GM23338 (cell line): ENCODE measurements around the gene NEK11. TPM values are rescaled to one million over a fixed set of nuclear protein-coding genes. Genes with fewer than 3 reads are reported as not detected.

Experiments used
- ATAC-seq: fragments of 200-7000 bp; cut with Tn5 transposase; 3 replicates; pipeline ENCODE4 v1.9.1; 2020
- DNase-seq: peaks from one replicate; pipeline ENCODE4 v3.0.0-alpha.2; 2015; ENCODE audit warnings: low spot score
- H2AFZ ChIP-seq: fragments of 200-600 bp; sonication (generic); 2 replicates; pipeline ENCODE4 v1.8.0; 2016; ENCODE audit warnings: antibody characterized with exemption, mild to moderate bottlenecking, moderate library complexity
- H3F3A ChIP-seq: fragments of 200-600 bp; sonication (generic); replicated peaks from 2 replicates; pipeline ENCODE4 v1.8.0; 2017; ENCODE audit warnings: antibody characterized with exemption, mixed run types, low read depth
- H3K27ac ChIP-seq: fragments of 200-600 bp; sonication (generic); 2 replicates; pipeline ENCODE4 v1.6.1; 2016; ENCODE audit warnings: low read depth
- H3K27me3 ChIP-seq: fragments of 200-600 bp; sonication (generic); 2 replicates; pipeline ENCODE4 v1.8.0; 2016; ENCODE audit warnings: mild to moderate bottlenecking, mixed run types, moderate library complexity; ENCODE audit not compliant: insufficient read depth
- H3K36me3 ChIP-seq: fragments of 200-600 bp; sonication (generic); 2 replicates; pipeline ENCODE4 v1.8.0; 2016; ENCODE audit warnings: mild to moderate bottlenecking; ENCODE audit not compliant: insufficient read depth
- H3K4me1 ChIP-seq: fragments of 200-600 bp; sonication (generic); 2 replicates; pipeline ENCODE4 v1.8.0; 2016; ENCODE audit warnings: mild to moderate bottlenecking, moderate library complexity; ENCODE audit not compliant: insufficient read depth
- H3K4me2 ChIP-seq: fragments of 200-600 bp; sonication (generic); 2 replicates; pipeline ENCODE4 v1.7.1; 2017; ENCODE audit warnings: mixed run types
- H3K4me3 ChIP-seq: fragments of 200-600 bp; sonication (generic); 2 replicates; pipeline ENCODE4 v1.6.1; 2016; ENCODE audit warnings: mixed run types
- H3K79me2 ChIP-seq: fragments of 200-600 bp; sonication (generic); replicated peaks from 2 replicates; pipeline ENCODE4 v1.8.0; 2017; ENCODE audit warnings: mild to moderate bottlenecking; ENCODE audit not compliant: insufficient read depth
- H3K9me2 ChIP-seq: fragments of 200-600 bp; sonication (generic); 2 replicates; pipeline ENCODE4 v1.8.0; 2017; ENCODE audit not compliant: insufficient read depth
- H4K20me1 ChIP-seq: fragments of 200-600 bp; sonication (generic); replicated peaks from 2 replicates; pipeline ENCODE4 v1.8.0; 2017; ENCODE audit warnings: mild to moderate bottlenecking; ENCODE audit not compliant: insufficient read depth
- H3K27ac Mint-ChIP-seq: 2 replicates; pipeline ENCODE4 v1.8.0; 2020; ENCODE audit warnings: inconsistent platforms, mild to moderate bottlenecking, moderate library complexity, mixed read lengths
- H3K27me3 Mint-ChIP-seq: 3 replicates; pipeline ENCODE4 v1.8.0; 2022; ENCODE audit warnings: low read depth, mild to moderate bottlenecking, moderate library complexity, mixed read lengths, inconsistent platforms; ENCODE audit not compliant: insufficient read depth, poor library complexity
- H3K36me3 Mint-ChIP-seq: 3 replicates; pipeline ENCODE4 v1.8.0; 2021; ENCODE audit warnings: low read depth, mild to moderate bottlenecking, inconsistent platforms, moderate library complexity, mixed read lengths
- H3K4me1 Mint-ChIP-seq: 3 replicates; pipeline ENCODE4 v1.8.0; 2020; ENCODE audit warnings: mild to moderate bottlenecking, inconsistent platforms, mixed read lengths
- H3K4me3 Mint-ChIP-seq: 3 replicates; pipeline ENCODE4 v1.8.0; 2021; ENCODE audit warnings: moderate library complexity, mild to moderate bottlenecking, inconsistent platforms, mixed read lengths
- H3K9me3 Mint-ChIP-seq: 3 replicates; pipeline ENCODE4 v1.8.0; 2020; ENCODE audit warnings: moderate library complexity, mild to moderate bottlenecking, inconsistent platforms, mixed read lengths
- JUNB ChIP-seq: IDR thresholded peaks from one replicate; pipeline ENCODE4 v1.6.1; 2016; ENCODE audit warnings: antibody characterized with exemption; ENCODE audit not compliant: unreplicated experiment
- REST ChIP-seq: IDR thresholded peaks from one replicate; pipeline ENCODE4 v1.6.1; 2018; ENCODE audit warnings: antibody characterized with exemption; ENCODE audit not compliant: unreplicated experiment
- ZNF114 ChIP-seq: fragments of 250-450 bp; sonication (Bioruptor Pico); IDR thresholded peaks from 2 replicates; pipeline ENCODE4 v1.5.0; 2020; ENCODE audit warnings: mild to moderate bottlenecking, moderate library complexity
- ZNF462 ChIP-seq: fragments of 250-450 bp; sonication (Bioruptor Pico); IDR thresholded peaks from 2 replicates; pipeline ENCODE4 v1.5.0; 2020; ENCODE audit warnings: mild to moderate bottlenecking, moderate library complexity
- polyA plus RNA-seq: library from polyadenylated mRNA; unstranded; fragments of >200 nt; fragmentation: Nextera tagmentation; extraction: Ambion mirVana; gene quantifications from 2 replicates; pipeline ENCODE4 v1.2.1, GENCODE V29; 2016
- total RNA-seq: library from RNA; depleted of rRNA; stranded (reverse); fragments of >200 nt; shearing (Covaris generic); gene quantifications from 2 replicates; pipeline ENCODE4 v1.2.3, GENCODE V29; 2014

The NEK11 gene
- total and polyA plus RNA-seq, 2 experiments from 2014 or later, result 0.80 to 1.1 TPM

DNA sequence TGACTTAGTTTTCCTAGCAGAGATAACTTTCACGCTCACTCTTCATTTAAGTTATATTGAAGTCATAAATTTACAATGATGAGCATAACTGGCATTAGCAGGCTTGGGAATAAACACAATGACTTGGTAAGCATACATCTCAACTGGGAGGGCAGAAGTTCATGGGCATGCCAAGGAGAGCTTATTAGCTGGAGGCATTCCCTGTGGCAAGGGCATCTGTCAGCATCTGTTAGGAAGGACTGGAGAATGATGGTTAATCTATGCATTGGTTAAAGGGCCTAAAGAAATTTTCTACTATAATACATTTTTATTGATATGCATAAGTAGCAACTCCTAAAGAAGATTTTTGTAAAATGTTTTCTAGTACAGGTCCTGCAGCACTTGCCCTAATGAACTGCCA lies 52.4 kb downstream of the NEK11 start (continued):
- TF ChIP-seq REST, result no peak

GRCh38 chr3:131081224-131081623 lies 54.5 kb downstream of the NEK11 start:
- no peaks in the 10 kb centered on the region for H3K36me3 ChIP-seq
- no peak overlapping the region for H3K4me3 Mint-ChIP-seq

More at GRCh38 chr3:131081224-131081623, 54.5 kb downstream of the NEK11 start:
- Mint-ChIP-seq H3K4me1 (peaks cover 26% of the 10 kb centered on the region), H3K9me3 (no peaks in the 10 kb centered on the region), H3K36me3 (no peaks in the 10 kb centered on the region), H3K27me3 (no peaks in the 10 kb centered on the region), H3K27ac (peak overlapping the region; percentile 21; the same call in 1 of the 2 replicates)
- H3F3A ChIP-seq, result no peaks in the 10 kb centered on the region
- no peak for DNase-seq
- no peak overlapping the region for H3K4me3 ChIP-seq
- TF ChIP-seq ZNF462 (CRISPR knock-in tag) (no peak), ZNF114 (CRISPR knock-in tag) (no peak), JUNB (no peak)
- peaks cover 18% of the 10 kb centered on the region for H3K4me1 ChIP-seq
- H3K9me2 ChIP-seq, result no peaks in the 10 kb centered on the region
- no peak overlapping the region for H3K4me2 ChIP-seq
- no peak overlapping the region for H2AFZ ChIP-seq
- ATAC-seq, result no peak
- no peaks in the 10 kb centered on the region for H3K79me2 ChIP-seq
- no peak overlapping the region for H3K27ac ChIP-seq
- no peaks in the 10 kb centered on the region for H4K20me1 ChIP-seq
- no peaks in the 10 kb centered on the region for H3K27me3 ChIP-seq
